Esophagus (tissue), 2 donors: Measurements from ENCODE around the gene AADACL3. TPM values are rescaled to one million over a fixed set of nuclear protein-coding genes. Genes with fewer than 3 reads are reported as not detected.

Experiments used
- H3K27ac ChIP-seq, 2 donors: one replicate each; pipeline ENCODE4 v1.5.1; 2013; ENCODE audit warnings: low read depth in 2 of 2, mild to moderate bottlenecking in 2 of 2, inconsistent platforms in 1 of 2, low read length in 1 of 2, moderate library complexity in 1 of 2
- H3K27me3 ChIP-seq, 2 donors: one replicate each; pipeline ENCODE4 v1.6.1; 2013; ENCODE audit warnings: low read length in 2 of 2, control low read depth in 1 of 2, mild to moderate bottlenecking in 1 of 2; ENCODE audit not compliant: insufficient read depth in 2 of 2, control insufficient read depth in 1 of 2
- H3K36me3 ChIP-seq, 2 donors: one replicate each; pipeline ENCODE4 v1.6.1; 2013; ENCODE audit warnings: low read length in 1 of 2; ENCODE audit not compliant: control insufficient read depth in 2 of 2, insufficient read depth in 2 of 2
- H3K4me1 ChIP-seq, 2 donors: one replicate each; pipeline ENCODE4 v1.6.1; 2013; ENCODE audit warnings: low read length in 1 of 2; ENCODE audit not compliant: control insufficient read depth in 2 of 2, insufficient read depth in 2 of 2
- H3K4me3 ChIP-seq, 2 donors: one replicate each; pipeline ENCODE4 v1.5.1; 2013; ENCODE audit warnings: low read length in 2 of 2, mild to moderate bottlenecking in 2 of 2, low read depth in 1 of 2, moderate library complexity in 1 of 2
- H3K9me3 ChIP-seq, 2 donors: one replicate each; pipeline ENCODE4 v1.6.1; 2013; ENCODE audit warnings: mild to moderate bottlenecking in 2 of 2, low read depth in 1 of 2, low read length in 1 of 2, moderate library complexity in 1 of 2; ENCODE audit not compliant: control insufficient read depth in 2 of 2, insufficient read depth in 1 of 2
- WGBS, 2 donors: extraction: QIAGEN DNeasy Blood & Tissue Kit; methylation state at CpG; one replicate each; pipeline ENCODE4 v1.1.7; 2013; 5-methylcytosine and 5-hydroxymethylcytosine counted together
- polyA plus RNA-seq, 2 donors: library from polyadenylated mRNA; stranded (reverse); fragments of 200-250 nt; gene quantifications; one replicate each; pipeline ENCODE4 v1.2.3, GENCODE V29; 2013
- donor health status: healthy with polysubstance abuse.
- donor health status: Bipolar disorder and iron deficiency.

Gene AADACL3
- polyA plus RNA-seq, 2 donors: not detected

DNA sequence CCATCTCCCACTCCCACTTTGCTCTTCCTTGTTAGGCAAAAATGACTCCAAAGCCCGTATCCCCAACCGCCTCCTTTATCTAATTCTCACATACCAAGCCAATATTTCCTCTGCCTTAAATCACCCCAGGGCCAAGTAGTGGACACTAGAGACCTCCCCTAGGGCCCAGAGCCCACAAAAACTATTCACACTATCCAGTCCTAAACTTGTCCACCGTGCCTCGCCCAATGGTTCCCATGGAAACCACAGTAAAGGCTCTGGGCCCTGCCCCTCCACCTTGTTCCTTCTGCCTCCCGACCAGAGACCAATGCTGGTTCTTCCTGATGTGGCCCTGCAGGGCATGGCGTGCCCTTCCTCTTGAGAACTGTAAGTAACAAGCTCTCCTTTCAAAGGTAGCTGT, 41.9 kb downstream of the AADACL3 start:
- WGBS, 2 donors: 71% methylated on average over 6 of the region's 6 CpGs
- peaks cover 0 to 2% of the 10 kb centered on the region in 2 donors for H3K4me1 ChIP-seq

DNA sequence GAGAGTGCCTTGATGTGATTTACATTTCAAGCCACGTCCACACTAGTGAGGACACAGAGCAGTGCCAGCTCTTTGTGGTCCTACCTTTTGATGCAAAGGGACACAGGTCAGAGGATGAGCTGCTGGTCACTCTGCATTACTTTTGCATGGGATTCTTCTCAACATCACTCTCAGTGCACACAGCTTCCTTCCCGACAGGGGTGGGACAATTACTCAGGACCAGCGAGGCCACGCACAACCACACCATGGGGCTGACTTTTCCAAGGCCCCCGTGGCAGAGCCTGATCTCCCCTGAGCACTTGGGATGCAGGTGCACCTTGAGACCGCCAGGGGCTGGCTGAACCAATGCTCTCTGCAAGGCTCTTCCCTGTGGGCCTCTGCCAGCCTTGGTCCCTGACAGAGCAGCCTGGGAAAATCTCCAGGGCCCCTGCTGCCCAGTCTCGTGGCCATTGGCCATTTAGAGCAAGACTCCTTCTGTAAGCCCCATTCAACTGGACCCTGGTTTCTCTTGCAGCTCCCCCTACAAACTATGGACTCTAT, 44.4 kb downstream of the AADACL3 start:
- no peaks in the 10 kb centered on the region for H3K27me3 ChIP-seq
- peaks cover 0 to 2% of the 10 kb centered on the region in 2 donors for H3K4me1 ChIP-seq
- H3K36me3 ChIP-seq: no peaks in the 10 kb centered on the region
- WGBS, 2 donors: 47 to 68% methylated on average over 7 of the region's 7 CpGs
- H3K4me3 ChIP-seq: no peak overlapping the region
- no peaks in the 10 kb centered on the region for H3K9me3 ChIP-seq
- no peak overlapping the region for H3K27ac ChIP-seq

More for the DNA sequence above, 41.9 kb downstream of the AADACL3 start:
- H3K27ac ChIP-seq: no peak overlapping the region
- no peaks in the 10 kb centered on the region for H3K36me3 ChIP-seq
- H3K27me3 ChIP-seq: no peaks in the 10 kb centered on the region
- H3K4me3 ChIP-seq: no peak overlapping the region
- H3K9me3 ChIP-seq: no peaks in the 10 kb centered on the region

DNA sequence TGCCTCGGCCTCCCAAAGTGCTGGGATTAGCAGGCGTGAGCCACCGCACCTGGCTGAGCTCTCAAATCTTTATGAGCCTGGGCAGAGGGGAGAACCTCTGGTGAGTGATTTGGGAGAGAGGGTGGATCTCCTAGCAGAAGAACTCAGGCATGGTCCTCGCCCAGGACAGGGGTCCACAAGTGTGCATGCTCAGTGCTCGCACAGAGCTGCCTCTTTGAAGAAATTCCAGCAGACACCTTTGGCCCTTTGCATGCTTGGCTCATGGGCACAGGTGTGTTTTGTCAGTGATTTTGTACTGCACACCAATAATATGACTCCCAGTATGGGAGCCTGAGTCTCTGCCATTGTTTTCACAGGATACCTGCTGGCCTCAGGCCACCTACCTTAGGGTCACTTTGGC, 45.9 kb downstream of the AADACL3 start:
- 81% methylated on average over 5 of the region's 5 CpGs for WGBS, 2 donors
- H3K9me3 ChIP-seq: no peaks in the 10 kb centered on the region
- H3K4me3 ChIP-seq: no peak overlapping the region

DNA sequence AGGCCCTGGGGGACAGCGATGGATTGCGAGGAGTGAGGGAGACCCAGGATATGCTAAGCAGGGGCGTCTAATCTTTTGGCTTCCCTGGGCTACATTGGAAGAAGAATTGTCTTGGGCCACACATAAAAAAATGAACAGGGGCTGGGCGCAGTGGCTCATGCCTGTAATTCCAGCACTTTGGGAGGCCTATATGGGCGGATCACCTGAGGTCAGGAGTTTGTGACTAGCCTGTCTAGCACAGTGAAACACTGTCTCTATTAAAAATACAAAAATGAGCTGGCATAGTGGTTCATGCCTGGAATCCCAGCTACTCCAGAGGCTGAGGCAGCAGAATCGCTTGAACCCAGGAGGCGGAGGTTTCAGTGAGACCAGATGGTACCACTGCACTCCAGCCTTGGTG, 46.9 kb downstream of the AADACL3 start:
- Histone ChIP-seq H3K4me1 (peaks cover 0 to 2% of the 10 kb centered on the region in 2 donors), H3K27me3 (no peaks in the 10 kb centered on the region), H3K36me3 (no peaks in the 10 kb centered on the region), H3K9me3 (no peaks in the 10 kb centered on the region), H3K4me3 (no peak overlapping the region), H3K27ac (no peak overlapping the region)
- WGBS, 2 donors: 82 to 85% methylated on average over 7 of the region's 7 CpGs

More for the DNA sequence above, 45.9 kb downstream of the AADACL3 start:
- Histone ChIP-seq H3K27me3 (no peaks in the 10 kb centered on the region), H3K36me3 (no peaks in the 10 kb centered on the region), H3K27ac (no peak overlapping the region), H3K4me1 (peaks cover 0 to 2% of the 10 kb centered on the region in 2 donors)

DNA sequence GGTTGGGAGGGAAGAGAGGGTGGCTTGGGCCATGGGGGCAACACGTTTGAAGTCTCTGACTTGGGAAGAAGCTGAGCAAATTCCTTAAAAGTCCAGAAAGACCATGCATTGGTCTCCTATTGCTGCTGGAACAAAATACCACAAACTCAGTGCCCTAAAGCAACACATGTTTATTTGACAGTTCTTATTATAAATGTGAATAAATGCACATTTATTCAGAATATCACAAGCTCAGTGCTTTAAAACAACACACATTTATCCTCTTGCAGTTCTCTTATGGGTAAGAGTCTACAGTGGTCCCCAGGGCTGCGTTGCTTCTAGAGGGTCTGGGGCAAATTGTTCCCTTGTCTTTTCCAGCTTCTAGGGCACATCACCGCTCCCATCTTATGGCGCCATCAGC, 47.6 kb downstream of the AADACL3 start:
- H3K27me3 ChIP-seq: no peaks in the 10 kb centered on the region
- no peaks in the 10 kb centered on the region for H3K9me3 ChIP-seq
- H3K27ac ChIP-seq: no peak overlapping the region
- no peak overlapping the region for H3K4me3 ChIP-seq
- H3K36me3 ChIP-seq: no peaks in the 10 kb centered on the region
- WGBS, 2 donors: 69 to 73% methylated on average over 4 of the region's 4 CpGs
- H3K4me1 ChIP-seq: peaks cover 0 to 2% of the 10 kb centered on the region in 2 donors

DNA sequence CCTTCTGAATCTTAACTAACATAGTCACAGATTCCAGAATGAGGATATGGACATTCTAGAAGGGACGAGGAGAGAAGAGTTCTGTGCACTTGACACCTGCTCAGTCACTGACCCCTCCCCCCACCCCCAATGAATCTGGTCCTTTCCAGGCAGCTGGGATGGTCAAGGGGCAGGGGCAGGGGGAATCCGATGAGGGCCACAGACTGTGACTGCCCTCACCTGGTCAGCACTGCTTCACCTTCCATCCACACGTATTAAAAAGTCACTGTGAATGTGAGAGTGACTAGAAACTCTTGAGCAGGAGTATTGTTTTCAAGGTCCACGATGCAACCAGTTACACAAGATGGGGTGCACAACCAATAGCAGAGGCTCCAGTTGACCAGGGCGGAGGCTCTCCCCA, 48.1 kb downstream of the AADACL3 start:
- 53 to 68% methylated on average over 5 of the region's 5 CpGs for WGBS, 2 donors
- Histone ChIP-seq H3K27ac (no peak overlapping the region), H3K4me1 (peaks cover 0 to 2% of the 10 kb centered on the region in 2 donors), H3K36me3 (no peaks in the 10 kb centered on the region), H3K27me3 (no peaks in the 10 kb centered on the region), H3K4me3 (no peak overlapping the region), H3K9me3 (no peaks in the 10 kb centered on the region)

DNA sequence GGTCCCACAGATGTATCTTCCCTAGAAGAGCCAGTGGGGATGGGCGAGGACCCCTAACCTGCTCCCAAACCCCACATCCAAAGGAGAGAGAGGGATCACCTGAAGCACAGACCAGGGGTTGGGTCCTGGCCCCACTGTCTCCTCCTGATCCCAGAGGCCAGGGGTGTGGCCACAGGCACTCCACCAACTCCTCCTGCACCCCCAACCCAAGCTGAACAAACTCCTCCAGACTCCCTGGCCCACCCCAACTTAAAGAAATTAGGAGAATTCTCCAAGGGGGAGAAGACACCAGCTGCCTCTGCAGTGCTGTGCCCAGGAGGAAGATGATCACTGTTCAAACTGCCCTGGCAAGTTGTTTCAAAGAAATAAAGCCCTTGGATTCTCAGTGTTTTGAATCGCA, 53.1 kb downstream of the AADACL3 start:
- Histone ChIP-seq H3K36me3 (no peaks in the 10 kb centered on the region), H3K9me3 (no peaks in the 10 kb centered on the region), H3K4me1 (no peaks in the 10 kb centered on the region), H3K4me3 (no peak overlapping the region), H3K27me3 (no peaks in the 10 kb centered on the region), H3K27ac (no peak overlapping the region)
- 52 to 71% methylated on average over 2 of the region's 2 CpGs for WGBS, 2 donors

DNA sequence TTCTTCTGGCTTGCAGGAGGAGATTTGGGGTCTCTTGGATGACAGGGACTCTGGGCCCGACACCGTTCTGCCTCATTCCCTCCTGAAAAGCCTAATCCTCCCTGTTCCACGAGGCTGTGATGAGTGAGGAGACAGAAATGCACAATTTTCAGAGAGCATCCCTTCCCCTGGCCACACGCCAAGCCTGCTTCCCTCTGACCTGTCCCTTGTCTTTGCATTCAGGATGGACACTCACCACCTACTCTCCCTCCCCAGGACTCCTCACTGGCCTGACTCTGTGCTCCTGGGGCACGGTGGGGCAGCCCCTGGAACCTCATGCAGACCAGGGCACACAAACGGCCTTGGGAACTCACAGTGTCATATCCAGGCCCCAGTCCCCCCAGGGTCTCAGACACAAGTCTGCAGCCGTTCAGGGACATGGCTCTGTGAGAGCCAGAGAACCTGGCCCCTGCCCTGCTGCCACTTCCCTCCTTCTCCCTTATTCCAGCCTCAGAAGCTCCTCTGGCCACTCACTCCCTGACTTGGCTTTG, 54.1 kb downstream of the AADACL3 start:
- H3K4me3 ChIP-seq: no peak overlapping the region
- no peaks in the 10 kb centered on the region for H3K4me1 ChIP-seq
- H3K36me3 ChIP-seq: no peaks in the 10 kb centered on the region
- no peak overlapping the region for H3K27ac ChIP-seq
- no peaks in the 10 kb centered on the region for H3K27me3 ChIP-seq
- WGBS, 2 donors: 45 to 59% methylated on average over 7 of the region's 7 CpGs
- H3K9me3 ChIP-seq: peaks cover 3% of the 10 kb centered on the region in 2 donors

DNA sequence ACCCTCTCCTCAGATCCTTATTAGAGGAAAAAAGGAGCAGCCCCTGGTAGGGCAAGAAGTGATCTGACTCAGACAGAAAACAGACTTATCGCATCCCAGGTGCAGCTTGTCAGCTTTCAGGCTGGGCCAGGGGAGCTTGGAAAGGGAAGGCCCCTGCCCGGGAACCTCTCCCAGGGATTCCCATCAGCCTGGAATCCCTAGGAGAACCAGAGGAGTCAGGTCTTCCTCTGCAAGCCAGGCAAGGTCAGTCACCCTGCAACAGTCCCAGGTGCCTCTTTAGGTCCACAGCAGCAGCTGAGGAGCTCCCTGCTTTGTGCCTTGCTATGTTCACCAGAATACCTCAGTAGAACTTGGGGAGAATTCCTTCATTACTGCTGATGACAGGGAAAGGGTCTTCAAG, 54.7 kb downstream of the AADACL3 start:
- no peak overlapping the region for H3K4me3 ChIP-seq
- H3K27ac ChIP-seq: no peak overlapping the region
- no peaks in the 10 kb centered on the region for H3K36me3 ChIP-seq
- H3K4me1 ChIP-seq: no peaks in the 10 kb centered on the region
- H3K9me3 ChIP-seq: peaks cover 3% of the 10 kb centered on the region in 2 donors
- no peaks in the 10 kb centered on the region for H3K27me3 ChIP-seq
- WGBS, 2 donors: 60 to 73% methylated on average over 2 of the region's 2 CpGs

DNA sequence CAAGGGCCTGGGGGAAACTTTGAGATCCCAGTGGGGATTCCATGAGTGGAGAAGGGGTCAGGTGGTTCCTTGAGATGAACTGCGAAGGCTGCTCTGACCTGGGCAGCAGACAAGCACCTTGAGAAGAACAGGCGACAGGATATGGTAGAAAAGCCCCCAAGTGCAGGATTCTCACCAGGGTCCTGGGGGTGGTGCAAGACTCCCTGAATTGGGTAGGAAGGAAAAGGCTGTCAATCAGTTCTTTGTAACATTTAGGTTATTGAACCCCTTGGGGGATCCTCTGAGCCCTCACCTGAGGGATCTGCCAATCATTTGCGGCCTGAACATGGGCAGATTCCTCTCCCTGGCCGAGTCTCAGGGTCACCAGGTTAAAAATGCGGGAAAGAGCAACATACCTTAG, 55.3 kb downstream of the AADACL3 start:
- peaks cover 3 to 4% of the 10 kb centered on the region in 2 donors for H3K9me3 ChIP-seq
- no peaks in the 10 kb centered on the region for H3K27me3 ChIP-seq
- 69 to 70% methylated on average over 5 of the region's 5 CpGs for WGBS, 2 donors
- H3K27ac ChIP-seq: no peak overlapping the region
- no peaks in the 10 kb centered on the region for H3K4me1 ChIP-seq
- H3K36me3 ChIP-seq: no peaks in the 10 kb centered on the region
- H3K4me3 ChIP-seq: no peak overlapping the region
